GM12875 (cell line): ENCODE measurements around the gene TMEM151B.

Experiments used
- H3K4me3 ChIP-seq: one replicate; pipeline ENCODE4 v1.5.1; 2011; ENCODE audit warnings: low read depth, low read length, control low read depth
- CTCF ChIP-seq: IDR thresholded peaks from 2 replicates; pipeline ENCODE4 v1.5.1; 2011; ENCODE audit warnings: low read depth, mild to moderate bottlenecking, control low read depth, inconsistent platforms, low read length, moderate library complexity, borderline replicate concordance; ENCODE audit not compliant: insufficient read depth

The TMEM151B gene

GRCh38 chr6:44333942-44334341 is 63.7 kb downstream of the TMEM151B start:
- no peak overlapping the region for H3K4me3 ChIP-seq
- TF ChIP-seq CTCF, result no peak

GRCh38 chr6:44335631-44336030 is 65.4 kb downstream of the TMEM151B start:
- no peak for TF ChIP-seq CTCF
- H3K4me3 ChIP-seq, result no peak overlapping the region

GRCh38 chr6:44338228-44339122 is 68.2 kb downstream of the TMEM151B start:
- H3K4me3 ChIP-seq, result no peak overlapping the region
- peak; percentile 61; the same call in 1 of the 2 replicates for TF ChIP-seq CTCF

GRCh38 chr6:44339301-44339700 is 69.1 kb downstream of the TMEM151B start:
- no peak for TF ChIP-seq CTCF
- H3K4me3 ChIP-seq, result no peak overlapping the region

GRCh38 chr6:44339763-44340625 is 69.7 kb downstream of the TMEM151B start:
- H3K4me3 ChIP-seq, result no peak overlapping the region
- no peak for TF ChIP-seq CTCF

- TF ChIP-seq CTCF, result no peak
- H3K4me3 ChIP-seq, result no peak overlapping the region
These were observed 71.0 kb downstream of the TMEM151B start for GRCh38 chr6:44341095-44341890.
